T47D (cell line): ENCODE results near the gene PCSK6.

Experiments
- DNase-seq, 2 experiments: peaks; one replicate each; pipeline versions ENCODE4 v3.0.0 to v3.0.0-alpha.2; 2011 to 2012; ENCODE audit warnings: low read depth in 1 of 2, low spot score in 1 of 2
- JUND ChIP-seq: IDR thresholded peaks from 2 replicates; pipeline ENCODE4 v1.6.1; 2012; ENCODE audit warnings: low read depth
- in situ Hi-C: cut with HindIII; loops from 2 replicates; pipeline ENCODE4 v1.10.0; 2016; ENCODE audit warnings: low sequenced_read_pairs, low pct_unique_long_range_greater_than_20kb

Gene PCSK6

DNA sequence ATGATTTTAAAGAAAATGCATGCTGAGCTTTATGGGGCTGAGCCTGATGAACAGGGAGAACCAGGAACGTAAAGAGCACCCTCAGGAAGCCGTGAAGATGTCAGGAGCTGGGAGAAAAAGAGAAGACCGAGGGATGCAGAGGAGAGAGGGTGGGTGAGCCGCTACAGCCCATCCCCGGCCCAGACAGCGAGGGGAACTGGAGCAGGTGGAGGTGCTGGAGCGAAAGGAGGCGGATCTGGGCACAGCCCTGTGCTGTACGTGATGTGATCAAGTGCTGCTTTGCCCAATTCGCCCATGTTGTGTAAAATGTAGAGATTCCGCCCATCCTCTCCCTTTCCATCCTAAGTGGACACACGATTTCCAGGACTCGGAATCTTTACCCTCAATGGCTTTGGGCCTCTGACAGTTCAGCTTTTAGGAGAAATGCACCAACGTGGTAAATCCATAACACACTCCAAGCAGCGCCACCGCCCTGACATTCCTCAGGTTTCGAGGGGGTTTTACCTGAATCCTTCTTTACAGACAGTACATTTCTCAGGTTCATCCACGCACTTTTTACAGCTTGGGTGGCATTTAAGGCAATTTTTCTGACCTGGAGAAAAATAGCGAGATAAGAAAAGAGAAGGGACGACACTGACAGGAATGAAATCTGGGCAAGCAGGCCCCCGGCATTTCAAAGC, 167.4 kb downstream of the PCSK6 start:
- TF ChIP-seq JUND, result no peak
- in situ Hi-C loops, result no loop called here

GRCh38 chr15:101320501-101321052, 168.9 kb downstream of the PCSK6 start:
- in situ Hi-C loops, result no loop called here
- DNase-seq, result no peak
- TF ChIP-seq JUND, result no peak

More for the DNA sequence above, 167.4 kb downstream of the PCSK6 start:
- no peak for DNase-seq

DNA sequence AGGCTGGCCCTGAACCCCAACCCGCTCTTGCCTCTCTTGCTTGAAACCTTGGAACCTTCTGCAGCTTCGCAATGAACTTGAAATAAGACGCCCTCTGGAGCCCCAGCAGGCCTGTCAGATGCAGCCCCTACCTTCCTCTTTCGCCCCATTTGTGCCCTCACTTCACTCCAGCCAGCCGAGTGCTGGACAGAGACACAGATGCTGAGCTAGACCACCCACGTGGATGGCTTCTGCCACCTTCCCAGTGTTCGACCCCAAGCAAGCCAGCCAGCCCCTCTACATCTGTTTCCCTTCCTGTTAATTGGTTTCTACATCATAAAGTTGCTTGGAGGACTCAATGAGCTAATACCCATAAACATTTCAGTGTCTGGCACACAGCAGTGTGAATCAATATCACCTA, 170.7 kb downstream of the PCSK6 start:
- no peak for DNase-seq
- TF ChIP-seq JUND, result no peak
- in situ Hi-C loops, result no loop called here

GRCh38 chr15:101318147-101318819, 171.2 kb downstream of the PCSK6 start:
- no peak for TF ChIP-seq JUND
- DNase-seq, result peak; percentile 26 to 46
- in situ Hi-C loops, result no loop called here

GRCh38 chr15:101317336-101317872, 172.1 kb downstream of the PCSK6 start:
- in situ Hi-C loops, result no loop called here
- no peak for TF ChIP-seq JUND
- no peak for DNase-seq

- no peak for TF ChIP-seq JUND
- in situ Hi-C loops, result no loop called here
- no peak for DNase-seq
Measured at GRCh38 chr15:101316529-101316928, 173.0 kb downstream of the PCSK6 start.

DNA sequence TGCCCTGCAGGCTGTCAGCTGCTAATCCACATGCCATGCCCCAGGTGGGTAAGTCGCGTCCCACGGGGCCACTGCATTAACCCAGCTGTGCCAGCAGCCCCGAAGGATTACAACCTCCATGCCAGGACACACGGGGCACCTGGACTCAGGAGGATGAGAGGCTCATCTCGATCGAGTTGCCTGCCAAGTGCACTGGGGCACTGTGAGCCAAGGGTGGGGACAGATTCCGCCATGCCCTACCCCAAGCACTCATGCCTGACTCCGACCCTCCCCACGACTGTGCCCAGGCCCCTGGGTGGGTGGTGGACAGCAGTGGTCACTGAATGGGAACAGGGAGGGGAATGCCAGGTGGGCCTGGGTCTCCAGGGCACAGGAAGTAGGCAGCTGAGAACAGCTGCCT, 173.8 kb downstream of the PCSK6 start:
- TF ChIP-seq JUND, result no peak
- in situ Hi-C loops, result no loop called here
- DNase-seq, result no peak

DNA sequence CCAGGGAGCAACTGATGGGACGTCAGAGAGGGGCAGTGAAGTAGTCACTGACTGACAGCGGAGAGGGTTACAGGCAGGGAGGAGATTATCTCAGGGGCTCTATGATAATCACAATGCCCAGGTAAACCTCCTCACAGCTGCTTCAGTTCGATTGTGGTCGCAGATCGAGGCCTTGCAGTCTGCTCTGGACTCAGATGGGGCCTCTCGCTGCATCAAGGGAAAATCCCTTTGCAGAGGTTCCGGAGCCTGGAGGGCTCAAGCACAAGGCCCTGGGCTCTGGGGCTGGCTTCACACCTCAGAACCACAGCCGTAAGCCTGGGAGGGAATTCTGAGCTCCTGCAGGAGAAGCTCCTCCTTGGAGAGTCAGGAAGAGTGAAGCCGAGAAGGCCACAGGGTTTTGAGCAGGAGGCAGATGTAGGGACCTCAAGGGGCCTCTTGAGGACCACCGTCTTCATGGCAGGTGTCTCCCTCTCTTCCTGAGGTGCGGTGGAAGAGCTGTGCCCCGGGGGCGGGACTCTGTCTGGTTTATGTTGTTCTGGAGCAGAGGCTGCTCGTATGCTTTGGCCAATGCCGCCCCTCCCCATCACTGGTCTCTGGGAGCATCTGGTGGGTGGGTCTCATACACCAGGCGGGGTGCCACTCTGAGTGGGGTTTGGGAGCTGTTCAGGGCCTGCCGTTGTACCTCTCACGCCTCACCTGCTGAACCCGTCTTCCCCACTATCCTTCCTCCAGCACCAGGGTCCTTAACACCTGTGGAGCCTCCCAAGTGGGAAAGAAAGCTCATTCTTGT, 175.0 kb downstream of the PCSK6 start:
- in situ Hi-C loops, result no loop called here
- TF ChIP-seq JUND, result no peak
- no peak for DNase-seq

- in situ Hi-C loops, result no loop called here
- no peak for DNase-seq
- TF ChIP-seq JUND, result no peak
Measured at GRCh38 chr15:101313041-101313761, 176.3 kb downstream of the PCSK6 start.

DNA sequence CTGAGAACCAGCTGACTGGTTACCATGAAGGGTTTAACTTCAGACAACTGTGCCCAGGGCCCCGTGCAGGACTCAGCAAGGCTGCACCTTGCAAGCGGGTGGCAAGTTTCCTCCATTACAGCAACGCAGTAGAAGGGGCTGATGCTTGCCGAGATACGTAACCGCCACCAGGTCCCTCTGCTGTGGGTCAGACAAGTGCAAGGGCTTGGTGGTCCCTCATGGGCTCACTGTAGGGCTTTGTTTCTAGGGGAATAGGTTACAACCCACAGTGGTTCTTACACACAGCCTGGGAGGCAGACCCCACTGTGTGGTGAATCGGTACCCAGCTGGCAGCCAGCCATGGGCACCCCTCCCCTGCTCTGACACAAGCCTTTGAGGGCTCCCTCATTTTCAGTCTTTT, 179.0 kb downstream of the PCSK6 start:
- TF ChIP-seq JUND, result no peak
- in situ Hi-C loops, result no loop called here
- no peak for DNase-seq

DNA sequence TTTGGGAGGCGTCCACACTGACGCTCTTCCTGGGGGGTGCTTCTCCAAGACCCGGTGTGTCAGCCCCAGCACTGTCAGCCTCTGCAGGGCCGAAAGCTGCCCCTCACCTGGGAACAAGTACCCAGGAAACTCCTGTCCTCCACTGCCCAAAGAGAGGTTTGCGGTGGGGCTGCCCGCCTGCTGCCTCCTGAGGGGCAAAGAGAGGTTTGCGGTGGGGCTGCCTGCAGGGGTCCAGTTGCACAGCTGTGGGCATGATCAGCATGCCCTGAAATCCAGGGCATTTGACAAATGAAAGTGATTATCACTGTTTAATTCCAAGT, 179.4 kb downstream of the PCSK6 start:
- no peak for DNase-seq
- no peak for TF ChIP-seq JUND
- in situ Hi-C loops, result no loop called here

- TF ChIP-seq JUND, result no peak
- in situ Hi-C loops, result no loop called here
- DNase-seq, result no peak
Measured at GRCh38 chr15:101309436-101310160, 179.9 kb downstream of the PCSK6 start.
